Left lung (tissue), 10 donors: Measurements from ENCODE around the gene ANK3. TPM values are rescaled to one million over a fixed set of nuclear protein-coding genes. Genes with fewer than 3 reads are reported as not detected.

Experiments
- ATAC-seq: fragments of 200-7000 bp; cut with Tn5 transposase; one replicate; pipeline ENCODE4 v1.9.1; 2020; ENCODE audit warnings: moderate library complexity
- DNase-seq, 4 donors: peaks; one replicate each; pipeline ENCODE4 v3.0.0-alpha.2; 2013 to 2020
- H3K27ac ChIP-seq, 2 donors: fragments of 200-600 bp; sonication (generic) in 1 of 2; one replicate each; pipeline versions ENCODE4 v1.5.0 to v1.8.0; 2020 to 2021
- H3K27me3 ChIP-seq, 2 donors: fragments of 200-600 bp; sonication (generic) in 1 of 2; one replicate each; pipeline versions ENCODE4 v1.5.0 to v1.8.0; 2020 to 2021
- H3K36me3 ChIP-seq, 2 donors: fragments of 200-600 bp; sonication (generic) in 1 of 2; one replicate each; pipeline versions ENCODE4 v1.5.0 to v1.8.0; 2020 to 2021
- H3K4me1 ChIP-seq, 2 donors: fragments of 200-600 bp; one replicate each; pipeline ENCODE4 v1.8.0; 2021
- H3K4me3 ChIP-seq, 2 donors: fragments of 200-600 bp; sonication (generic) in 1 of 2; one replicate each; pipeline versions ENCODE4 v1.5.0 to v1.8.0; 2020 to 2021; ENCODE audit warnings: mild to moderate bottlenecking in 1 of 2
- H3K9me3 ChIP-seq, 2 donors: fragments of 200-600 bp; sonication (generic) in 1 of 2; one replicate each; pipeline versions ENCODE4 v1.5.0 to v1.8.0; 2020 to 2021
- CTCF ChIP-seq, 2 donors: fragments of 200-600 bp; sonication (generic) in 1 of 2; IDR thresholded peaks; one replicate each; pipeline versions ENCODE4 v1.5.0 to v1.8.0; 2021; ENCODE audit warnings: antibody characterized with exemption in 2 of 2
- intact Hi-C, 2 donors: fragments of 100-400 bp; cut with DNase I; formaldehyde crosslinking; loops; one replicate each; pipeline versions ENCODE4 v1.11.2 to v1.14.2; 2022
- polyA plus RNA-seq, 6 donors: library from polyadenylated mRNA; unstranded; fragments of 120-200 nt; gene quantifications; one replicate each; pipeline ENCODE4 v1.2.1, GENCODE V29; 2013; ENCODE audit not compliant: insufficient read length in 6 of 6
- total RNA-seq, 2 donors: library from RNA; stranded (reverse); fragmentation: NEBNext Ultra II Directional; extraction: Animal tissue kit (Norgen Biotek cat#: 25700); gene quantifications; one replicate each; pipeline ENCODE4 v1.2.1, GENCODE V29; 2021
- donor health status: DM: no; HTN: yes; CAD: no.
- donor health status: DM: no; HTN: no; CAD: no.

ANK3 gene
- total and polyA plus RNA-seq, 8 donors = 22.1 to 74.1 (median 35.1) TPM

DNA sequence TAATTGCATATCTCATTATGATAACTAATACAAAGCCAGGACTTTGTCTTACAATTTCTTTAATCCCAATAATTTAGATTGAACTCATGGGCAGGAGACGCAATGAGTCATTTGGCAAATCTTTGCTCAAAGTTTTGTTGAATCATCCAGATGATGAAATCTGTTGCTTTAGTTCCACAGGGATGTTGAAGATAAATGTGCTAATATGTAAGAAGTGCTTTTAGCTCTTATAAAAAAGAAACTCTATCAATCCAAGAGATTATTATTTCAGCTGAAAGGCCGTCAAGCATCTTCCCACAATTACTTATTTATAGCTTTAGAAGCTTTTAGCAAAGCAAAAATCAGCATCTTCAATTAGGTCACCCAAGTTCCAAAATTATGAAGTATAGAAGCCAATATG lies 36.8 kb upstream of the ANK3 start:
- ATAC-seq (no peak), DNase-seq (no peak)
- no peak overlapping the region for H3K4me3 ChIP-seq
- intact Hi-C loops = no loop called here
- H3K36me3 ChIP-seq = no peaks in the 10 kb centered on the region
- no peaks in the 10 kb centered on the region for H3K27me3 ChIP-seq
- H3K27ac ChIP-seq = no peak overlapping the region
- no peaks in the 10 kb centered on the region for H3K9me3 ChIP-seq
- peaks cover 0 to 8% of the 10 kb centered on the region in 2 donors for H3K4me1 ChIP-seq
- TF ChIP-seq CTCF (IDR thresholded peaks at IDR 0.05) = no peak

DNA sequence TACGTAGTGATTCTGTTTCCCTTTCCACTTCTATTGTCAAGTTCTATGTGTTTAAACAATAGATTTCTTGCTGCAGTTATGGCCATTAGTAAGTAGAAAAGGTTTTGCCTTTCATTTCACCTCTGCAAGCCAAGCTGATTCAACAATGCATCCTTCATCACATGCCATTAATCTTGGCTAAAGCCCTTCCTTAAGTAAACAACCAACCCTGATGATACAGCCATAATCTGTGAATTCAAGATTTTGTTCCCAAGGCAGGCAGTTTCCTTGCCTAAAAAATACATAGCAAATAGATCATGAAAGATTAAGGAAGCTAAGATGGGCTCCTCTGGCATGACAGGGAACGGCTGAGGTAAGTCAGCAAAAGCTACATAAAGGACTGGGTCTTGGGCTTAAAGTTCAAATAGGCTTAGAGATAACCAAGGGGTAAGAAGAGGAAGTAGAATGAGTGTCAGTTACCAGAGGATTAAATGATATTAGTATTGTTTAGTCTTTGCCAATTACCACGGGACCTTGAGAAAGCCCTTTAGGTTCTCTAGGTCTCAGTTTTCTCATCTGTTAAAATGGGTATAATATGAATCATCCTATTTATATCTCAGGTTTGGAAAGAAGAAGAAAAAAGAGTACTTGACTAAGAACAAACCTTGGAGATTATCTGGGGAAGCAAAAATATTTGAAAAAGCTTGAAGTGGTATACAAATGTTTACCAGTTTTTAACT lies 35.9 kb upstream of the ANK3 start:
- Histone ChIP-seq H3K27me3 (no peaks in the 10 kb centered on the region), H3K36me3 (no peaks in the 10 kb centered on the region), H3K27ac (no peak overlapping the region), H3K9me3 (no peaks in the 10 kb centered on the region), H3K4me3 (no peak overlapping the region), H3K4me1 (peaks cover 0 to 8% of the 10 kb centered on the region in 2 donors)
- intact Hi-C loops = no loop called here
- no peak for ATAC-seq
- no peak for TF ChIP-seq CTCF (IDR thresholded peaks at IDR 0.05)
- DNase-seq = no peak

GRCh38 chr10:60424971-60425370 lies 35.3 kb upstream of the ANK3 start:
- Histone ChIP-seq H3K27ac (no peak overlapping the region), H3K9me3 (no peaks in the 10 kb centered on the region), H3K4me1 (peaks cover 0 to 5% of the 10 kb centered on the region in 2 donors), H3K4me3 (no peak overlapping the region), H3K36me3 (no peaks in the 10 kb centered on the region), H3K27me3 (no peaks in the 10 kb centered on the region)
- intact Hi-C loops = no loop called here
- no peak for TF ChIP-seq CTCF (IDR thresholded peaks at IDR 0.05)
- no peak for ATAC-seq
- no peak for DNase-seq

GRCh38 chr10:60423920-60424319 lies 34.2 kb upstream of the ANK3 start:
- Histone ChIP-seq H3K27me3 (no peaks in the 10 kb centered on the region), H3K4me1 (peaks cover 0 to under 1% of the 10 kb centered on the region in 2 donors), H3K4me3 (no peak overlapping the region), H3K27ac (no peak overlapping the region), H3K36me3 (no peaks in the 10 kb centered on the region), H3K9me3 (no peaks in the 10 kb centered on the region)
- DNase-seq (no peak), ATAC-seq (no peak)
- intact Hi-C loops = no loop called here
- TF ChIP-seq CTCF (IDR thresholded peaks at IDR 0.05) = no peak

DNA sequence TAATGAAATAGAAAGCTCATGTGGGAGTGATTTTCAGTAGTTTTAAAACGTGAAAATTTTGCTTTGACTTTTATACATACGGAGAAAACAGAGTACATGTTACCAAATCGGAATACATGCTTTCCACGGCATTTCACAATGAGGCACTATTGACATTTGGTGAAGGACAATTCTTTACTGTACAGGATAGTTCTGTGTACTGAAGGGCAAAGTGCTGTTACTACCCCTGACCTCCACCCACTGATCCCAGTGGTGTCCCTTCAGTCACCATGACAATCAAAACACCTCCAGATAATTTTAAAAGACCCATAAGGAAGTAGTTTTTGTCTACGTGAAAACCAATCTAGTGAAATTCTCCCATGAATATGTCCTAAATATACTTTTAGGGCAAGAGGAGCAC lies 33.1 kb upstream of the ANK3 start:
- Histone ChIP-seq H3K36me3 (no peaks in the 10 kb centered on the region), H3K9me3 (no peaks in the 10 kb centered on the region), H3K27ac (no peak overlapping the region), H3K4me1 (no peaks in the 10 kb centered on the region), H3K27me3 (no peaks in the 10 kb centered on the region), H3K4me3 (no peak overlapping the region)
- no peak for TF ChIP-seq CTCF (IDR thresholded peaks at IDR 0.05)
- no peak for DNase-seq
- intact Hi-C loops = no loop called here
- peak; percentile 69 for ATAC-seq
